CD4-positive, alpha-beta T cell treated with Interleukin-17A for 4 hours (primary cell): ENCODE data around the gene NPTX2.
"Not testable (repeated sequence)": the region's sequence is repeated elsewhere in the genome, so short reads cannot be mapped to it uniquely, and the experiment has no call there.

ENCODE experiments used
- DNase-seq: peaks from one replicate; pipeline ENCODE4 v3.0.0-alpha.2; 2020; ENCODE audit warnings: mixed read lengths

The NPTX2 gene, protein sequence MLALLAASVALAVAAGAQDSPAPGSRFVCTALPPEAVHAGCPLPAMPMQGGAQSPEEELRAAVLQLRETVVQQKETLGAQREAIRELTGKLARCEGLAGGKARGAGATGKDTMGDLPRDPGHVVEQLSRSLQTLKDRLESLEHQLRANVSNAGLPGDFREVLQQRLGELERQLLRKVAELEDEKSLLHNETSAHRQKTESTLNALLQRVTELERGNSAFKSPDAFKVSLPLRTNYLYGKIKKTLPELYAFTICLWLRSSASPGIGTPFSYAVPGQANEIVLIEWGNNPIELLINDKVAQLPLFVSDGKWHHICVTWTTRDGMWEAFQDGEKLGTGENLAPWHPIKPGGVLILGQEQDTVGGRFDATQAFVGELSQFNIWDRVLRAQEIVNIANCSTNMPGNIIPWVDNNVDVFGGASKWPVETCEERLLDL

DNA sequence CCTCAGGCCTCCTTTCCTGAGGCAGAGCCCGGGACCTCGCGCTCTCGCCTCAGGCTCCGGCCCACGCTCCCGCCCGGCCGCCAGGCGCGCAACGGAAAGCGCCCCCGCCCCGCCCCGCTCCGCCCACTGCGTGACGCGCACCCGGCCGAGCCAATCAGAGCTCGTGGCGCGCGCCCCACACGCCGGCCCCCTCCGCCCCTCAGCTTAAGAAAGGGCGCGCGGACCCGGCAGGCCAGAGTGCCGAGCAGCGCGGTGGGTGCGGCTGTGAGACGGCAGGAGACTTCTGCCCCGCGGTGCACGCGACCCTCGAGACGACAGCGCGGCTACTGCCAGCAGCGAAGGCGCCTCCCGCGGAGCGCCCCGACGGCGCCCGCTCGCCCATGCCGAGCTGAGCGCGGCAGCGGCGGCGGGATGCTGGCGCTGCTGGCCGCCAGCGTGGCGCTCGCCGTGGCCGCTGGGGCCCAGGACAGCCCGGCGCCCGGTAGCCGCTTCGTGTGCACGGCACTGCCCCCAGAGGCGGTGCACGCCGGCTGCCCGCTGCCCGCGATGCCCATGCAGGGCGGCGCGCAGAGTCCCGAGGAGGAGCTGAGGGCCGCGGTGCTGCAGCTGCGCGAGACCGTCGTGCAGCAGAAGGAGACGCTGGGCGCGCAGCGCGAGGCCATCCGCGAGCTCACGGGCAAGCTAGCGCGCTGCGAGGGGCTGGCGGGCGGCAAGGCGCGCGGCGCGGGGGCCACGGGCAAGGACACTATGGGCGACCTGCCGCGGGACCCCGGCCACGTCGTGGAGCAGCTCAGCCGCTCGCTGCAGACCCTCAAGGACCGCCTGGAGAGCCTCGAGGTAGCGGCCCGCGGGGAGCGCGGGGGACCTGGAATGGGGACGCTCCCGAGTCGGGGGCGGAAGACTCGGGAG, at the start of gene NPTX2:
Gene NPTX2, plus strand, starts transcription at position 235 of the 909 bp plus-strand sequence. Its CDS starts 177 bp downstream, at position 412.
- DNase-seq: no peak

- no peak for DNase-seq
Measured at GRCh38 chr7:98567991-98568390, 49.1 kb upstream of the NPTX2 start.

- DNase-seq: no peak
Measured at GRCh38 chr7:98568891-98569290, 48.2 kb upstream of the NPTX2 start.

DNA sequence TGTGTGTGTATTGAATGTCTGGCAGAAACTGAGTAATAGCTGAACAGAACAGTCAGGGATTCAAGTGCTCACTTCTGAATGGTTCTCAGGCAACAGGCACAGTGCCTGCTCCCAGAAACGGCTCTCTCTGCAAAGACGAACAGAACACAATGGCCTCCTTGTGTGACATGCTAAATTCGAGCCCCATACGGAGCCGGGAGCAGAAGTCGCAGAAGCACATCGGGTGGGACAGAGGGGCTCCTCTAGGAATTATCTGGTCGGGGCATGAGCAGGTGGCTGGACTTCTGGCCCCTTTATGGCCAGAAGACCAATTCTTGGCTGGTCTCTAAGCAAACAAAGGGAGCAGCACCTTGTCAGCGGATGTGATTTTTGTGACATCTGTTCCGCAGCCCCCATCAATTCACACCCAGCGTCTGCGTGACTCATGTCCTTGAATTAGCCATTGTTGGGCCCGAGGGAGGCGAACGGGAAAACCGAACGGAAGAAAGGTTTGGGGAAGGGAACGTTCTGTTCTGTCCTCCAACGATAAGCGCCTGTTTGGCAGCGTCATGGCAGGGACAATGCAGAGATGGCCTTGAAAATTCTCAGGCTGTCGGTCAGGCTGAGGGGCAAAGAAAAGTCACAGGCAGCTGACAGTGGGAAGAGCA, 47.3 kb upstream of the NPTX2 start:
- no peak for DNase-seq

DNA sequence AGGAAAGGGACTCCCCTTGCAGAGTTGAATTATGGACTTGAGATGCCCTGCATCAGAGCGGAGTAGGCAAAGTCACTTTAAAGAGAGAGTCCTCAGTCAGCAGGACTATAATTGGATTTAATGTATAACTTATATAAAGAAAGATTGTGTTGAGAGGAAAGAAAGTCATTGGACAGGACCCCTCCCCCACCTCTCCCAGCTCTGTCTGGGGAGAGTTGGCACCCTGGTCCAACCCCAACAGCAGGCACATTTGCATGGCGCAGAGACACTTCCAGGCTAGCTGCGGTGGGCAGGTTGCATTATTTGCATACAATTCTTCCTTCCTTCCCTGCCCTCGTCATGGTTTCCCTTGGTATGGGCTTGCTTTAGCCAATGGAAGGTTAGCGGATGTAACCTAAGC, 46.1 kb upstream of the NPTX2 start:
- DNase-seq: no peak

DNA sequence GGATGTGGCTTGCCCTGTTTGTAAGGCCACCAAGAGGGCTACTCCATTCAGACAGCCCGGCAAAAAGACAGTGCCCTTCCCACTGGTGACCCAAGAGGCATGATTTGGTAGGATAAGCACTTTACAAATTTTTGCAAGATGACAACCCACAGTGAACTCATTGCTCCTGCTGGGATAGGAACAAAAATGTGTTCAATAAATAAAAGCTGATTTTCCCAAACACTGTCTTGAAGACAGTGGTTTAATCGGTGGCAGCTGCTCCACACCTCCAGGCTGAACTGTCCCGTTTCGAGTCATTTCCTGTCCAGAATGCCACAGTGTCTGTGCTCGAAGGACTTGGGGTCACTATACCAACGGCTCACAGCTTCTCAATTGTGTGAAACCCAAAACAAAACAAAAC, 45.1 kb upstream of the NPTX2 start:
- no peak for DNase-seq

GRCh38 chr7:98572716-98573115, 44.4 kb upstream of the NPTX2 start:
- not testable (repeated sequence) for DNase-seq

GRCh38 chr7:98573816-98574215, 43.3 kb upstream of the NPTX2 start:
- no peak for DNase-seq

DNA sequence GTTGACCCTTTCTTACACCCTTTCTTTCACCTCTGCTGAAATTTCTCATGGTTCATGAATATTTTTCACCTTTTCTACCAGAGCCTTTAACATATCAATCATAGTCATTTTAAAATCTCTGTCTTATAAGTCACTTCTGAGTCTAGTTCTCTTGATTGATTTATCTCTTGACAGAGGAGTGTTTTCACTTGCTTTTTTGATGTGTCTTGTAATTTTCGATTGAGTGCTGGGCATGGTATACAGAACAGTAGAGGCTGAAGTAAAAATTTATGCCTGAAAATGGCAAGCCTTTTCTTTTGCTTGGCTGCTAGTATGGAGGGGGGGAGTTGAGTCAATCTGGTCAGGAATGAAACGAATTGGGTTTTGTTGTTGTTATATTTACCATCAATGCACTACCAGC, 41.2 kb upstream of the NPTX2 start:
- no peak for DNase-seq

GRCh38 chr7:98584830-98585229, 32.3 kb upstream of the NPTX2 start:
- DNase-seq: no peak

DNA sequence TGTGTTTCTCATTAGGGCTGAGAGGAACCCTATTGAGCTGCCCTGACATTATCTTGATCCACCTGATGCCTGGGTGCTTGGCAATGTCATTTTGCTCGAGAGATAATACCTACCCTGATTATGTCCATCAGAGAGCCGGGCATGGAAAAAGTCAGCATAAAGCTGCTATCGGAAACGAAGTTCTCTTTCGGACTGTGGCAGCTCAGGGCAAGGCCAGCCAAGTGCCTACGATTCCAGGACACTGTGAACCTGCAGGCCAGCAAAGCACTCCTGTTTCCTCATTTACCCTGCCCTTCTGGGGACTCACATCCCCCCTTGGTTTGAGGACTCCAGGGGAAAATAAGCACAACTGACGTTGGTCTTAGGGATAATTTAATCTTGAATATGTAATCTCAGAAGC, 25.2 kb upstream of the NPTX2 start:
- DNase-seq: no peak

DNA sequence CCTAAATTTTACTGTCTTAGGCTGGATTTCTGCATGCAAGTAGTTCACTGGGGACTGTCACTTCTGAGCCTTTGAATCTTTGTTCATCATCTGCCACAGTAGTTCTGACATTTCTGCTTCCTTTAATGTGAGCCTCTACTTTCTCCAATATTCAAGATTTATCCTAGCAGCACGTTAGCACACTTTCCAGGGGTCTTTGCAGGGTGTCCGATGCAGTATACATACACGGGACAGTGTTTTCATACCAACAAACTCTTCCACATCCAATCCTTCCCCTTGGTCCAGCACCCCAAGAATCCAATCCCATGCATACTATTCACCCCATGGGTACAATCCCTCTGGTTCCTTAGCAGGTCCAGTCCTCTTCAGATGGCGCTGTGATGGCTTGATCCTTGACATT, 22.7 kb upstream of the NPTX2 start:
- DNase-seq: no peak

DNA sequence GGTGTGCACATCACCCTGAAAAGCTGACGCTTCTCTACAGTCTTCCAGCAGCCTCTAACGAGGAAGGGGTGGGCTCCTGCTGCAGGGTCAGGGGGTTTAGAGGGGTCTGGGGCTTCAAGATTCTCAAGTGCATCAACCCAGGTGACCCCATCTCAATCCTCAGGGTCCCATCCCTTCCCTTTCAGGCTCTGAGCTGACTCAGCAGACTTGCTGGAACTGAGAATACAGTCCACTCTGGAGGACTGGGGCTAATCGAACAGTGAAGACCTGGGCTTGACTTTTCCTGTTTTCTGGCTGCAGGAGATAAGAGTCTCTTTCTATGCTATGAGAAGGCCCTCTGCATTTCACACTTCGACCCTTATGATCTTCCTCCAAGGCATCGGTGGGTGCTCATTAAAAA, 22.3 kb upstream of the NPTX2 start:
- DNase-seq: no peak

DNA sequence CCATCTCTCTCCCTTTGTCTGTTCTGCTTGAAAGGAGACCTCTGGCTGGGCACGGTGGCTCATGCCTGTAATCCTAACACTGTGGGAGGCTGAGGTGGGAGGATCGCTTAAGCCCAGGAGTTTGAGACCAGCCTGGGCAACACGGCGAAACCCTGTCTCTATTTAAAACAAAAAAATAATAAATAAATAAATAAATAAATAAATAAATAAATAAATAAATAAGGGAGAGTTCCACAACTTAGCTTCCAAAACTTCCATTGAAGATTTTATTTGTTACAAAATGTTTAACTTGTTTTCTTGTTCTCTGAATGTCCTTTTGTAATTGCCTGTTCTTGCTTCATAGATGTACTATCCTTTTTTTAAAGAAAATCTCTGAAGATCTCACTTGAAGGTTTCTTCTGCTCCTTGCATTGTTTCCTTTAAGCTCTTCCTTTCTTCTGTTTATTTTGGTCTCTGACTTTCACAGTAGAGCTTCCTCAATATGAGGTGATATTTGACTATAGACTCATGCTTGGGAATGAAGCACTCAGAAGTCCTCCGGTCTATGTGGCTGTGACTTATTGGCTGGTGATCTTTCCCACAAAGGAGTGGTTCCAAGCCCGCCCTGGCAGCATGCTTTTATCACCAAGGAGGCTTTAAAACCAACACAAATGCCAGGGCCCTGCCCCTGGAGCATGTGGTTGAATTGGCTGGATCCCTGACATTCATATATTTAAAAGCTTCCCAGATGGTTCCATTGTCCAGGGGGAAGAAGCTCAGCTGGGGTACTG, 18.1 kb upstream of the NPTX2 start:
- DNase-seq: no peak

DNA sequence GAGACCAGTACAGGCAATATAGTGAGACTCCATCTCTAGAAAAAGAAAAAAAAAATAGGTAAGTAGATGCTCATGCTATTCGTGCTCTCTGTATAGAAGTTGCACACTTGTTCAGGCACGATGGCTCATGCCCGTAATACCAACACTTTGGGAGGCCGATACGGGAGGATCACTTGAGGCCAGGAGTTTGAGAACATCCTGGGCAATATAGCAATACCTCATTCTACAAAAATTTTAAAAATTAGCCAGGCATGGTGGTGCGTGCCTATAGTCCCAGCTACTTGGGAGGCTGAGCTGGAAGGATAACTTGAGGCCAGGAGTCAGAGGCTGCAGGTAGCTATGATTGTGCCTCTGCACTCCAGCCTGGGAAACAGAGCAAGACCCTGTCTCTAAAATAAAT, 17.2 kb upstream of the NPTX2 start:
- no peak for DNase-seq

DNA sequence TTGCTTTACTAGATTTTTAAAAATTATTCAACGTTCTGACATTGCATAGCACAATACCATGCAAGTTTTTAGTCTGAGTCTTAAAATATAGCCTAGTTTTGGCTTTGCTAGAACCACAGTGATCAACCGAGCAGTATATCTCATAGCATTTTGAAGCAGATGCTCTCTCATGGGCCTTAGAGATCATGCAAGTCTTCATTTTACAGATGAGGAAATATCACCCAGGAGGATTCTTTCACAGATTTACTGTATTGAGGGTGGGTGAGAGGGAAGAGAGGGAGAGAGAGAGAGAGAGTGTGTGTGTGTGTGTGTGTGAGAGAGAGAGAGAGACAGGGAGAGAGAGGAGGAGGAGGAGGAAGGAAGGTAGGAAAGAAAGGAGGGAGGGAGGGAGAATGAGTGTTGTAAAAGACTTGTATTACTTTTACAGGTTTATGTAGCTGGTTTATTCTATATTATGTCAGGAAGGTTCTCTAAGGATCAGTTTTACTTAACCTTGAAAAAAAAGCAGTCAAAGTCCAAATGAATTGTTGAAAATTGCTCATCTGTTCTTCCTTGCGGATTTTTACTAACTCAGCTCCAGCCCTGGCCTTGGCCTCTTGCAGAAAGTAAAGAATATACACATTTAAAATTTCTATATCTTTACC, 14.2 kb upstream of the NPTX2 start:
- DNase-seq: no peak

DNA sequence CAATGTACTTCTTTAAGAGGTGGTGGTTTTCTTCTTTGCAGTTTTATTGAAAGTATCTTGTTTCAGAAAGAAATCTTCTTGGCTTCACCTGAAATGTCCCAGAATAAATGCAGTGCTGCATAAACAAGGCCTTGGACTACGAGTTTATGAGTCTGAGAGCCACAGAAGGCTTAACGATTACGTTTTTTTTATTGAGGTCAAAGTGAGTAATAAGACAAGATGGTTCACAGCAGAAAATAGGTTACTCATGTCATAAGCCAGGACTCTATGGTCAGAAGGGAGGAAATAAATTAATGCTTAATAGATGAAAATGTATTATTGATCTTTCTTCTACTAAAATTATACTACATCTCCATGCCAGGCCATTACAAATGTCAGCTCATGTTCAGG, 13.7 kb upstream of the NPTX2 start:
- DNase-seq: no peak

DNA sequence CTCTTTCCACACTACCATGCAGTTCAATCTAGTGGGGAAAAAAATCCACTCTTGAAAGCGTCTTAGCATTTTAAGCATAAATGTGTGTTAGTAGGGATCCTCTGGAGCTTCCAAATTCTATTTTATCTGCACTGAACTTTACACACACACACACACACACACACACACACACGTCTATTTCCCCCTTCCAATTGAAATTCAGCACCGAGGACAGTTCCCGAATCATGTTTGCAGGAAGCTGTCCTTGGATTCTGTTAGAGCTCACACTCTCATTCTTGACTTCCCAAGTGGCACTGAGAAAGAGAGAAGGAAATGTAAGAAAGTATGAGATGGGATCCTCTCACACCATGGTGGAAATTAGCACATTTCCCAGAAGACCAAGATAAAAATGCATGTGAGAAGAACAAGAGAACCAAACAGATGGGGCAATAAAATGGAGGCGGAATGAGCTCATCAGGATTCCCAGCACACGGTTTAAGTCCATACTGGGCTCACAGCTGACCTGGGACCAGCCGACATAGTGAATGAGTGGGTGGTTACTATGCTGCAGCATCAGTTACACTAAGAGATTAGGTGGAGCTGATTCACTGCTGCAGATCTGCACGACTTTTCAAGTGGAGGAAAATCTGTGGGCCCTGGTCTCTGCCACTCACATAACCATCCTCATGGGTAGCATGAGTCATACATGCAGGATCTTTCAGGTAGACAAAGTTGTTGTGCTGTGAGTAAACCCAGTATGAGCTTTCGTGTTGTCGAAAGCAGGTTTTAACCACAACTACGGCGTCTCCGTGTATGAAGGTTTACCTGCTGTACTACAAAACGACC, 3.3 kb upstream of the NPTX2 start:
- no peak for DNase-seq

- no peak for DNase-seq
Measured at GRCh38 chr7:98616381-98617050, 569 bp upstream of the NPTX2 start.

GRCh38 chr7:98617960-98618418, 904 bp downstream of the NPTX2 start:
- no peak for DNase-seq

DNA sequence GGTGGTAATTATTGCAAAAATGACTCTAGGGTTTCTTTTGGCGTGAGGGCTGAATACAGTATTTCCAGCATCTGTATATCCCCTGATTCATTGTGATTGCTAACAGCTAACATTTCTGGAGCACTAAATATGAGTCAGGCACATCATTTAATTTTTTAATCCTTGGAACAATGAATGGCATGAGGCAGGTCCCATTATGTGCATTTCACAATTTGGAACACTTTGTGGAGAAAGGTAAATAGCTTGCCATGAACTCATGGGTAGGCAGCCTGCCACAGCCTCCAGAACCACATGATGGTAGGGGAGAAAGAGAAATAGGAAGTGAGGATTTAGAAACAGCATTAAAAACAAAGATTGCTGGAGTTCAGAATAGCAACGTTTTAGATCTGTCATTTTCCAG, 1.7 kb downstream of the NPTX2 start:
- no peak for DNase-seq
